ENCODE results near the gene SPANXC.

DNA sequence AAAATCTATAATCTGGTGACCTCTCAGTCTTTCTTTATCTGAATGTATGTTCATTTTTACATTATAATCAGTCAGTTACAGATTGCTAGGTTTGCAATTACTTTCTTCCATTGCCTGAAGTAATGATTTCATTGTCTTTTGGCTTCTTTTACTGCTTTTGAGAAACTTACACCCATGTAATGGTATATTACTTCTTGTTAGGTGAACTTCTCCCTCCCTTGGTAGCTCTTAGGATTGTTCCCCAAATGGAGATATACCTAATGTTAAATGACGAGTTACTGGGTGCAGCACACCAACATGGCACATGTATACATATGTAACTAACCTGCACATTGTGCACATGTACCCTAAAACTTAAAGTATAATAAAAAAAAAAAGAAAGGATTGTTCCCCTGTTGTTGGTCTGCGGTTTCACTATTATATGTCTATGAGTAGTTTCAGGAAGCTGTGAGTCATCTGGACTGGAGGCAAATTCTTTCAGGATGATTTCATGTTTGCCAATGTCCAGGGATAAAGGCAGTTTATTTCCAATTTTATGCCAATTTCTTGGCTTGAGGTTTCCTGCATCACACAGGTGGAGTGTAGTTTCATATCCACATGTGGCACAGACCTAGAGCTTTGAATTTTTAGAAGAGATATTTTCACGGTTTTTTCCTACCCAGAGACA, 21.8 kb downstream of the SPANXC start:
- TF ChIP-seq GABPA (IDR thresholded peaks at IDR 0.05; ENCODE audit: low read depth) = no peak
- TF ChIP-seq, protein P1, sequence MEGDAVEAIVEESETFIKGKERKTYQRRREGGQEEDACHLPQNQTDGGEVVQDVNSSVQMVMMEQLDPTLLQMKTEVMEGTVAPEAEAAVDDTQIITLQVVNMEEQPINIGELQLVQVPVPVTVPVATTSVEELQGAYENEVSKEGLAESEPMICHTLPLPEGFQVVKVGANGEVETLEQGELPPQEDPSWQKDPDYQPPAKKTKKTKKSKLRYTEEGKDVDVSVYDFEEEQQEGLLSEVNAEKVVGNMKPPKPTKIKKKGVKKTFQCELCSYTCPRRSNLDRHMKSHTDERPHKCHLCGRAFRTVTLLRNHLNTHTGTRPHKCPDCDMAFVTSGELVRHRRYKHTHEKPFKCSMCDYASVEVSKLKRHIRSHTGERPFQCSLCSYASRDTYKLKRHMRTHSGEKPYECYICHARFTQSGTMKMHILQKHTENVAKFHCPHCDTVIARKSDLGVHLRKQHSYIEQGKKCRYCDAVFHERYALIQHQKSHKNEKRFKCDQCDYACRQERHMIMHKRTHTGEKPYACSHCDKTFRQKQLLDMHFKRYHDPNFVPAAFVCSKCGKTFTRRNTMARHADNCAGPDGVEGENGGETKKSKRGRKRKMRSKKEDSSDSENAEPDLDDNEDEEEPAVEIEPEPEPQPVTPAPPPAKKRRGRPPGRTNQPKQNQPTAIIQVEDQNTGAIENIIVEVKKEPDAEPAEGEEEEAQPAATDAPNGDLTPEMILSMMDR (IDR thresholded peaks at IDR 0.05) = no peak
- no peak for TF ChIP-seq TAF1 (IDR thresholded peaks at IDR 0.05; ENCODE audit: borderline replicate concordance, low read depth, low read length)
- no peak for TF ChIP-seq MXI1 (IDR thresholded peaks at IDR 0.05; ENCODE audit: low read depth, low read length)
- TF ChIP-seq RFX5 (IDR thresholded peaks at IDR 0.05; ENCODE audit: low read length) = no peak
- TF ChIP-seq YY1 (IDR thresholded peaks at IDR 0.05; ENCODE audit: low read depth) = no peak
- TF ChIP-seq EZH2phosphoT487 (IDR thresholded peaks at IDR 0.05; ENCODE audit: borderline replicate concordance, low read depth) = no peak
- TF ChIP-seq REST (IDR thresholded peaks at IDR 0.05; ENCODE audit: low read depth, low read length) = no peak
- TF ChIP-seq, protein P2, sequence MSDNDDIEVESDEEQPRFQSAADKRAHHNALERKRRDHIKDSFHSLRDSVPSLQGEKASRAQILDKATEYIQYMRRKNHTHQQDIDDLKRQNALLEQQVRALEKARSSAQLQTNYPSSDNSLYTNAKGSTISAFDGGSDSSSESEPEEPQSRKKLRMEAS (IDR thresholded peaks at IDR 0.05; ENCODE audit: low read depth) = no peak; the same call in 1 of the 2 replicates
- peak in 1 of 2 experiments; percentile 67; a peak in 1 of 4 replicates for TF ChIP-seq EP300 (IDR thresholded peaks at IDR 0.05; ENCODE audit: borderline replicate concordance in 1 of 2, low read depth in 1 of 2, low read length in 1 of 2)
- peak; percentile 92 for TF ChIP-seq JUND (IDR thresholded peaks at IDR 0.05)
- no peak for TF ChIP-seq POLR2AphosphoS5 (IDR thresholded peaks at IDR 0.05; ENCODE audit: low read depth, low read length)
